GM19240 (cell line): ENCODE data around the gene NFE2L2.
"Not testable (repeated sequence)": the region's sequence is repeated elsewhere in the genome, so short reads cannot be mapped to it uniquely, and the experiment has no call there.

Experiments
- DNase-seq: peaks from one replicate; pipeline ENCODE4 v3.0.0; 2011; ENCODE audit warnings: low spot score; ENCODE audit not compliant: insufficient read length

NFE2L2 gene

DNA sequence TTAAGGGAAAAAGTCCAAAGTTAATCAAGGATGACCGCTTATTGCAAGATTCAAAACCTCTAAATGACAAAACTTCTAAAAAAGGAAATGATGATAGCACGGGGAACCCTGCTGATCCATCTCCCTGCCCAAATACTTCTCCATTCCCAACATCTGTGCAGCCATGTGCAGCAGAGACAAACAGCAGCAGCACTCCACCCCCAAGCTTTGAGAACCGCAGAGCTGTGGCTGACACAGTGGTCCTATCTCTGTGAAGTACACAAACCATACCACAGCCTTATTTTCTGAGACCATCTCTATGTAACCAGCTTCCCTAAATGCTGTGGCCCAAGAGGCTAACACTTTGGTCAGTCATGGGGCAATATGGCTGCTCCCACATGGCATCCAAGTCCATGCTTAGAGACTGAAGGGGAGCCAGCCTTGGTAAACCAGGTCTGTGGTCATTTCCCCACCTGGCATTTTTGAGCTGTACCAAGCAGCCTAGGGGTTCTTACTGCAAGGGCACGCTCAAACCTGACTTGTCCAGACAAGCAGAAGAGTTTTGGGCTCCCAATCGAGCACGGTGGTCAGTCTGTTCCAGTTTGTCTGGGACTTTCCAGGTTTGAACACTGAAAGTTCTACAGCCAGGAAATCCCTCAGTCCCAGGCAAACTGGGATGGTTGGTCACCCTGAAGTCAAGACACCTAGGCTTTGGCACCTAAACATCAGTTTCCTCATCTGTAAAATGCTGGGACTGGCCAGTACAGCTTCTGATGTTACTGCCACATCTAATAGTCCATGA, 17.1 kb upstream of the NFE2L2 start:
- no peak for DNase-seq

DNA sequence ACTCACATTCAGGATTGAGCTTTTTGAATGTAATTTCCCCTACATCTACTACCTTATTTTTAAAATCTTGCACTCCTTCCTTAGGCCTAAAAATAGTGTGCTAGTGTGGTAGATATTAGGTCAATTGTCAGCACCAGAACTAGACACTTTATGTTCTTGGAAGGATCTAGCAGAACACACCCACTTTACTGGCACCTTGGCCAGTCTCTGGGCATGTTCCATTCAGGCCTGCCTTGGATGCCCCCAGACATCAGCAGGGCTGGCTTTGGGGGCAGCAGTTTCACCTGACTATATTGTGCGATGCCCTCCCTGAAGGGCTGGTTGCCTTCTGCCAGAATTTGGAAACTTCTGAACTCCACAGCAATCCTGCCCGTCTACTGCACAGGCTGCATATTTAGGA, 15.3 kb upstream of the NFE2L2 start:
- DNase-seq, result no peak

DNA sequence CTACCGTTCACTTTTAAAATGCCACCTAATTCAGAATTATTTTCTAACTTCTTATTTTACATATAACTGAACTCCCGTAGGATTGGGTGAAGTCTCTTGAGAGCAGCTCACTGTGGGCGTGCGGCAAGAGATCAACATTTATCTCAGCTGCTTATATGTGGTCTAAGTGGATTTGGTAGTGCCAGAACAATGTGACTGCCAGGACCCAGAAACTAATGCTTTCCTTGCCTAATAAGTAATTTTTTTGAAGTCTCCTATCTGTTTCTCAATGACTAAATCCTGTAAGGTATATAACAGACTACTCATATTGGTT, 11.2 kb upstream of the NFE2L2 start:
- DNase-seq, result no peak

DNA sequence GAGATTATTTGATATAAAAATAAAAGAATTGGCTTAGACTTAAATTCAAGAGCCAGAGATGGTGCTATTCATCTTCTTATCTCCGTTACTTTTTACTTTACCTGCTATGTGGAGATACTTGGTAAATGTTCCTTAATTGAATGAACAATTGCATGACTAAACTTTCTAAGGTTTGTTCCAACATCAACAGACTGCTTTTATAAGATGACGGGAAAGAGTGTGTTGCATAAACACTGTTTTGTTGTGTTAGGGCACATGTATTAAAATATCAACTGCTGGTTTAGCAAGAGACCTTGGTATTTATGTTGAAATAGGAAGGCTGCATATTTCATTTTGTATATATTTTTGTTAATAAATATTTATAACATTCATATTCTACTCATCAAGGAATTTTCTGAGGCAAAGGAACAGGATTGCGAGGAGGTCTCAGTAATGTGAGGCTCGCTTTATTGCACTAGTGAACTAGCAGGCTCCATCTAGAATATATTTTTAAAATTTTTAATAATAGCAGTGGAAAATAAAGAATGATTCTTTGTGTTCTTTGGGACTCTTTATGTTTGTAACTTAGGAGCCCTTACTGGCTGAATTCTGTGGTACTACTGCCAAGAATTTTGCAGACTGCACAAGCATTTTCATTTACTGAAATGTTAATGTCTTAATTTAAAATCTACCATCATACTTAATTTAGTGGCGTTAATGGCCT, 10.7 kb upstream of the NFE2L2 start:
- DNase-seq, result no peak

DNA sequence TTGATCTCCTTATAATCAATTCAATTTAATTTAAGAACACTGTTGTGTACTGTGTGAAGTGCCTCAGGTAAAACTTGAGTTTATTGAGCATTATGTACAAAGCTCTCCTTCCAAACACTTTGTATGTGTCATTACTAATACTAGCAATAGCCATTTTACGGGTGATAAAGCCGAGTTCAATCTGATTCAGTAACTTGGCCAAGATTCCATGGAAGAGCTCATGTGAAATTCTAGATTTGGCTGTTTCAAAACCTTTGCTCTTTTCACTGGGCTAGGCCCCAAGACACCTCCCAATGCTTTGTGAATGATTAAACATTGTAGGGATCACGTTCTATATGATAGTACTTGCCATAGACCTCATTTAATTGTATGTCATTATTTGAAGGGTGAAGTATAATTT, 8.9 kb upstream of the NFE2L2 start:
- no peak for DNase-seq

DNA sequence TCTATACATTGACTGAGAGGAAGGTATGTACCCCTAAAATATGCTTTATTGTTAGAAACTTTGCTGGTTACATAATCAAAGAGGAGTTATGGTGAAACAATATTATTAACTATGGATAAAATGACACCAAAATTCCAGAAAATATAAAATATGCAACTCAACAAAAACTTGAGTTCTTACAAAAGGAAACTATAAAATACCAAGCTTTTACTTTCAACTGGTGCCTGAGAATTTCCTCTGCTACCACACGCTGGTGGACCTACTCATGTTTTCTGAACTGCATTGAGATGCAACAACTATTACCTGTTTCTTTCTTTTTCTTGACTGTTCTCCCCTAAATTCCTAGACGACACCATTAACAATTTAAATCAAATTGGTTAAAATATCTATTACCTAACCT, 8.2 kb upstream of the NFE2L2 start:
- DNase-seq, result no peak

DNA sequence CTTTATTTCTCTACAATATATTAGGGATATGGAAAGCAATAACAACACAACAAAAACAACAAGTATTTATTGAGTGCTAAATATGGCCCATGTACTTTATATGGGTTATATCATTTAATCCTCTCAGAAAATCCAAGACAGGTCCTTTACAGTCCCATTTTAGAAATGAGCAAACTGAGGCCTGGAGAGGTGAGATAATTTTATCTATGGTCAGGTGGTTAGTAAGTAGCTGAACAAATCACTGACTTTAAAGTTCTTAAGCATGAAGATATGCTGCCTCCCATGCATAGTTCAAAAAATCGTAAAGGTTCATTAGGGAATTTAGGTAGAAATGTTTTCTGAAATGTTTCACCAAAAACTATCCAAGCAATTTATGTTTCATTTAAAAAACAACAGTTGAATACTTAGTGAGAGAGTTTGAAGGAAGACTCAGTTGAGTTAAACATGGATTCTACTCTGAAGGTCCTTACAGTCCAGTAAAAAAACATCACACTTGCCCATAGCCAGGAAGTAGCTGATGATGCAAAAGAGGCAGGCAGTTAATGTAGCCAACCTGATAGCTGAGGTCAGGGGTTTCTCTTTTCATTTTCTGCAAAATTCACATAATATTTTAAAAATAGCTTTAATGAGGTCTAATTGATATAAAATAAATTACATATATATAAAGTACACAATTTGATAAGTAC, 7.6 kb upstream of the NFE2L2 start:
- DNase-seq, result no peak

DNA sequence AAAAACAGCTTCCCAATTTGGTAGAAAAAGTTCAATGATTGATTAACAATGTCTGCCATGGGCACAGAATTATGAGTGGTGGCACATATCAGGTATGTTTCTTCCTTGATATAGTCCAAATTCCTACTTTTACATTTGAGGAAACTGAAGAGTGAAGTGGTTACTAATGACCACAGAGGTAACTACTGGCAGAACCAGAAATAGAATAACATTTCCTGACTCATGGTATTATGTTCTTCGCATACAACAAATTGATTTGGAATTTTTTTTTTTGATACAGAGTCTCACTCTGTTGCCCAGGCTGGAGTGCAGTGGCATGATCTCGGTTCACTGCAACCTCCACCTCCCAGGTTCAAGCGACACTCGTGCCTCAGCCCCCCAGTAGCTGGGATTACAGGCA, 6.0 kb upstream of the NFE2L2 start:
- DNase-seq, result no peak

DNA sequence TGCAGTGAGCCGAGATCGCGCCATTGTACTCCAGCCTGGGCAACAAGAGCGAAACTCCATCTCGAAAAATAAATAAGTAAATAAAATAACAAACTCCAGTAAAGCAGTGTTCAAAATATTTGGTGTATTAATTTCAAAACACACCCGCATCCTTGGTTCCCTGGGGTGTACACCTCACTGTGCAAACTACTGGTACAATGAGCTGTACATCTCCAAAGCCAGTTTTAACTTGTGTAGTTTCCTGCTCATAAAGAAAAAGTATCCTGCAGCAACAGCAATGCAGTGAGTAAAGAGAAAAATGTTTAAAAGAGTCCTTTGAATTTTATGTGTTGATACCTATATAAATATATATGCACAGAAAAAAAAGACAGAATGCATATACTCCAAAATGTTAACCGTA, 4.4 kb upstream of the NFE2L2 start:
- no peak for DNase-seq

DNA sequence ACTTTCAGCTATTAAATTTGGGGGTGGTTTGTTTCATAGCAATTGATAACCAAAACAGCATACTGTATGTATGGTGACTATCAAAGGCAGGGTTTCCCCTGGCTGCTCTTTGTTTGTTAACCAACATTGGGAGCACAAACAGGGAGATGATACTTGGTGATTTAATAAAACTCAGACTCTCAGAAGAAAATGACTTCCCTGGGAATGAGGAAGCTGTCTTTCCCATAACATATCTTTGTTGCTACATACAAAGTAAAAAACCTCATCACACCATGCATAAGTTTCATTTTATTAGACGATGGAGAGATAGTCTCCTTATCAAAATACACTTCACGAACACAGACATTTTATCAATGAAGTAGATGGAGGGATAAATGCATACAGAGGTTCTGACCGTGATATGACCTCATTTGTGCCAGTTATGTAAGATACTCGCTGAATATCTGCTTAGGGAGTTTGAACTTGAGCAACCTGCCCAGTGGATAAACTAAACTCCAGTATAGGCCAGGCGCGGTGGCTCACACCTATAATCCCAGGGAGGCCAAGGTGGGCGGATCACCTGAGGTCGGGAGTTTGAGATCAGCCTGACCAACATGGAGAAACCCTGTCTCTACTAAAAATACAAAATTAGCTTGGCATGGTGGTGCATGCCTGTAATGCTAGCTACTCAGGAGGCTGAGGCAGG, 3.8 kb upstream of the NFE2L2 start:
- DNase-seq, result no peak

DNA sequence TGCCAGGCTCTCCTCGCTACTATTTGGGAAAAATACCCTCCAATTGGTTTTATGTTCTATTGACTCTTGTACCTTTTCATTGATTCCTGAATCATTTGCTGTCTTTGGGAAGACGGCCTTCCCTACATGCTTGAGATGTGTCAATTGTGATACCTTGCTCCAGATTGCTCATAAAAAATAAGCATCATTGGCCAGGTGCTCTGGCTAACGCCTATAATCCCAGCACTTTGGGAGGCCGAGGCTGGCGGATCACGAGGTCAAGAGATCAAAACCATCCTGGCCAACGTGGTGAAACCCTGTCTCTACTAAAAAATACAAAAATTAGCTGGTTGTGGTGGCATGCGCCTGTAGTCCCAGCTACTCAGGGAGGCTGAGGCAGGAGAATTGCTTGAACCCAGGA, 2.4 kb upstream of the NFE2L2 start:
- DNase-seq, result not testable (repeated sequence)

DNA sequence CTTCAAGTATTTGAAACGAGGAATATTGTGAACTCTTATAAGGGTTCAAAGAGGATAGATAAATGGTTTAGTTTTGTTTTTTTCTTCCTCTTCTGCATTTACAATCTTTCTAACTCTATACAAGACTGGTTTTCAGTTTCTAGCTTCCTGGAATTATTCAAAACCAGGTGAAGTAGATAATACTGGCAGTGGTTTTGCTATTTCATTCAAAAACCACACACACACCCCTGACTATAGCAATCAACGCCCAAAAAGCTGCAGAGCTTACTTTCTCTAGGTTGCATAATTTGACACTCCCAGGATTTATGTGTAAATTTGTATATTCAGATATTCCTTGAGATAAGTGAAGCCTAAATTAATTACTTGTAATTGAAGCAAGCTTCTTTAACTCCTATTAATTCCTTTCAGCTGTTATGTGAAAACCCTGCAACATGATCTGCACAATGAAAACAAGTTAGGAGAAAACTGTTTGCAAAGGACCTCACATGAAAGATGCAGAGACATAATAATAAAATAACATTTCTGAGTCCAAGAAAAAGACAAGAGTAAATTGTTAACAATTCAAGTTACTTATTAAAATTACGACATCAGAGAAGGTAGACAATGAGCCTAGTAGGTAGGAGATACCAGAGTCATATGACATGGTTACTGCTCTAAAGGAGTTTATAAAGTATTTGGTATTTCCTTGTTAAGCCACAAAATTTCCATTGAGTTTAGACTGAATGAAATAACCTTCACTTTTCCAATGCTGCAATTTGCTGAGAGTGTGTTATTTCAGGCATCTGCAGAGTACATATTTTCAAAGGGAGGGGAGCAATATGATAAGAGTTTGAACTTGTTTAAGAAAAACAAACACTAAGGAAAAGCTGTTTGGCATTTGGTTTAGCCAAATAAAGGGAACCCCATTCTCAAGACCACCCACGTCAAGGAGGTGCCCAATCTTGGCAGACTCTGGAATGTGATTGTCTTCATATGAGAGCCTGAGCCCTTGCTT, 1.6 kb upstream of the NFE2L2 start:
- DNase-seq, result no peak

DNA sequence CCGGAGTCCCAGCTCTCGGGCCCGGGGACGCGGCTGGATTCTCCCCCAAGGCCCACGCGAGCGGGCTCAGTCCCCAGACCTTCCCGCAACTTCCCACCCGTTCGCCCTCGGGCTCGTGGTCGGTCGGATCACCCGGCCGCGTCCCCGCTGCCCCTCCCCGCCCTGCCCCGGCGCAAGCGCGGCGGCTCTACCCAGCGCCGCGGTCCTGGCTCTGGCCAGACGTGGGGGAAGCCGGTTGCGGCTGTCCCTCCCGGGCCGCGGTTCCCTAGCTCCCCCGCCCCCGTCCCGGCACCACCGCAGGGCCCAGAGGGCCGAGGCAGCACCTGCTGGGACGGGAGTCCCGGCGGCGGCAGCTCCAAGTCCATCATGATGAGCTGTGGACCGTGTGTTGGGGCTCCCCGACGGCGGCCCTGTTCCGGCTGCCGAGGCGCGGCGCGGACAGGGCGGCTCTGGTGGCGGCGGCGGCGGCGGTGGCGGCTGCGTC, 276 bp downstream of the NFE2L2 start:
- DNase-seq, result no peak

DNA sequence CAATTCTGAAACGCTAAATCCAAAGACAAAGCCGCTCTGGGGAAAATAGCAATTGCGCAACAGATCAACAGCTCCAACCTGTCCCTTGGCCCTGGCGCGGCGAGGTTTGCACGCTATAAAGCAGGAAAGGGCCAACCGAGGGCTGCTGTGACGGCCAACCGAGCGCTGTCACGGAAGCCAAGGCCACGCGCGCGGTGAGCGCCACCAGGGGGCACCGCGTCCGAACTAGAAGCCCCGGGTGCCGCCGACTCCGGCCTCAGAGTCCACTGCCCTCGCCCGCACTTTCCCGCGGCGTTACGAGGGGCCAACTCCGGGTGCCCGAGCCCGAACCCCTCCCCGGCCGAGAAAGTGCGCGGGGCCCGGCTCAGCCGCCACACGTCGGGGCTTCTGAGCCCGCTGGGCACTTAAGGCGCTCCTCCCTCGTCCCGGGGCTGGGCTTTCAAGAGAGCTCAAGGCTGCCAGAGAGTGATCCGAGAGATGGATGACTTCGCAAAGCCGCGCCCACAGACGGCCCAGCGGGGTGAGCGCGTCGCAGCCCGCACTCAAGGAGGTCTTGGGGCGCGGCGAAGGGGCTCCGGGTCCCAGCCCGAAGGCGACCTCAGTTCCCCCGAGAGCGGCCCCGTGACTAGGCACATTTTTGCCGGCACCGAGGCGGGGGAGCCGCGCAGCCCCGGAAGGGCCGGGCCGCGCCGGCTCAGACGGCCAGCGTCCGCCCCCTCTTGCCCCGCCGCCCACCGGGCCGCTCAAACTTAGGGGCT, 897 bp downstream of the NFE2L2 start:
- DNase-seq, result peak; percentile 55

DNA sequence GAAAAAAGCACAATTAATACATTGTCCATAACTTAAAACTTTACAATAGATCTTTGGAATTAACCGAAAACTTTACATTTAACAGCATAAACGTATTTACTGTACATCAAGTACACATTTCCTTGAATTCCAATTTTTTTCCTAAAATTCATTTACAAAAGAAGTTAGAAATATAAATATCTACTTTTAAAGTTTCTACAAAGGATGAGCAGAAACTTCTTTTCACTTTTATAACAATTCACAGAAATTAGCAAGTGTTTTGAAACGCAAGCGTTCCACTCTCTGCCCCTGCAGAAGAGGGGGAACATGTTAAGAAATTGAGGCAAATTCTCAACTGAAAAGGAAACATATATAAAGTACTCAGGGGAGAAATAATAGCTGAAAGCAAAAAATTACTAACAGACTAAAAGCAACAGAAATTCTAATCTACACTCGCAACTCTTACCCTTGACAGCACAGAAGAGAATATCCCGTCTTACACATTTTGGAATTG, 1.5 kb downstream of the NFE2L2 start:
- no peak for DNase-seq

DNA sequence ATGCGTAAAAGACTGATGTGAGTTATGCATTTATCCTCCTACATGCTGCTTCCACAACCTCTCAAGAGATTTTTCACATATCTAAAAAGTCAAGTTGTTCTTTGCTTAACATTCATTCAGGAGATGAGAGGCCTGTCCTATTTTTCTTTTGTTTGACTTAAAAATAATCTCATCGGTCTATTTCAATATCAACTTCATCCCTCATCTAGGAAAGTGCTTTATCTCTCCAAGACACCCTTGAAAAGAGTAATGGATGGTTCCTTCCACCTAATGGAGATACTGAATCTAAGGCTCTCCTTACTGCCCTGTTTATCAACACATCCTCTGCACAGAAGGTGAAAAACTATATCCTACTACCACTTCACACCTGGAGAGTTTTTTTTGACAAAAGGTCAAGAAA, 2.4 kb downstream of the NFE2L2 start:
- DNase-seq, result no peak

DNA sequence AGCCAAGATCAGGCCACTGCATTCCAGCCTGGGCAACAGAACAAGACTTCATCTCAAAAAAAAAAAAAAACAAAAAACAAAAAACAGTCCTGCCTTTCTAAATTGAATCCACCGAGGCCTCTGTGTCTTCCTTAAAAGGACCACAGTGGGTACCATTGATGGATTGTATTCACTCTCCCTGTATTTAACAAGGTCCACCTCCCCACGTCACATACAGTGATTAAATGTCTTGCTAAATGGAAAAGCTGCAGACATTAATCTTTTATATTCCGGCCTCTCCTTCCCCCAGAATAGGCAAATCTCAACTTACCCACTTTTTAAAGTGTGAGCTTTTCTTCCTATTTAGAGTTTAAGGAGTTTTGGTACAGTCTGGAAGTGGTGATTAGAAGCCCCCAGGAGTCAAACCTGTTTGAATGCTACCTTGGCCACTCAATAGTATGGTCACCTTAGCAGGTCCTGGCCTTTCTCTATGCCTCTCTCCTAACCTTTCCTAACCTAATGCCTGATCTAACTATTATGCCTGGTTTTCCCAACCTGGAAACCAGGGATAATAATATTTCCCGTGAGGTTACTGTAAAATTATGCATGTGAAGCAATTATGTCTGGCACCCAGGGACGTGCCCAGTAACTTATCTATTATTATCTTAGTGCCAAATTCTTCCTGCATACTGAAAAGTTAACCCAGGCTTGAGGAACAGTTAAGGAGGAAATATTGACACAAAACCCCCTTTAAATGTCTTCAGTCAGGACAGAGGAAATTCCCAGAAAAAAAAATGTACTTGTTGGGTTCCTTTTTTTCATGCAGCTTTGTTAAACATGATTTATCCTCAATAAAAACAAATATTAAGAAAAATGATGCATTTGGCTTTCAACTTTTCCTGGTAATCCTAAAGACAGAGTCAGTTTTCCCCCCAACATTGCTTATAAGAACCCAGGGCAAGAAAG, 3.1 kb downstream of the NFE2L2 start:
- DNase-seq, result no peak

DNA sequence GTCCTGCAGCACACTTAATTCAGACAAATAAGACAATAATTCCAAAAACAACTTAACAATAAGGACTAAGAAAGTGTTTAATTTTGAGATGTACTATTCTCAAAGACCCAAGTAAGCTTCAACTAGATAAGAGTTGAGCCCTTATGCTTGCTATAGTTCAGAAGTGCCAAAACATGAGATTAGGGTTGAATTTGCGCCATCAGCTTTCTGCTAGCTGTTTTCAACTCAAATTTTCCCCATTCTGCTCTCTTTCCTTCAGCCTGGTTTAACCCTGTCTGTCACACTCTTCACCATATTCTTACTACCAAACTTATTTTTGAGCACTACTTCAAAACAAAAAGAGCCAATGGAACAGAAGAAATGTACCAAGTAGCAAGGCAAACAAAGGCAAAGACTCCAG, 4.1 kb downstream of the NFE2L2 start:
- DNase-seq, result no peak

DNA sequence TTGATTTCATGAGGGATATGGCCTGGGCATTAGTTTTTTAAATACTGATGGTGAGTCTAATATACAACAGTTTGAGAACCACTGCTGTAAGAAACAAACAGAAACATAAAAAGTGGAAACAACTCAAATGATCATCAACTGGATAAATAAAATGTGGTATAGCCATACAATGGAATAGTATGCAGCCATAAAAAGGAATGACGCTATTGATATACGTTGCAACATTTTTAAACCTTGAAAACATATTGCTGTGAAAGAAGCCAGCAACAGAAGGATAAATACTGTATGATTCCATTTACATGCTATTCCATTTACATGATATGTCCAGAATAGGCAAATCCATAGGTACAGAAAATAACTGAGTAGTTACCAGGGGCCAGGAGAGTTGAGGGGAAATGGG, 6.5 kb downstream of the NFE2L2 start:
- no peak for DNase-seq
